Measurements from ENCODE around the gene PLTP.

The PLTP gene

GRCh38 chr20:45927071-45927878 lies 15.3 kb upstream of the PLTP start:
- CTCF ChIA-PET: interaction anchor here (0.5 to 0.6 kb wide), 2 partner anchors 17 to 49 kb away, joined by 3 read pairs; no protein-coding TSS in a partner anchor

DNA sequence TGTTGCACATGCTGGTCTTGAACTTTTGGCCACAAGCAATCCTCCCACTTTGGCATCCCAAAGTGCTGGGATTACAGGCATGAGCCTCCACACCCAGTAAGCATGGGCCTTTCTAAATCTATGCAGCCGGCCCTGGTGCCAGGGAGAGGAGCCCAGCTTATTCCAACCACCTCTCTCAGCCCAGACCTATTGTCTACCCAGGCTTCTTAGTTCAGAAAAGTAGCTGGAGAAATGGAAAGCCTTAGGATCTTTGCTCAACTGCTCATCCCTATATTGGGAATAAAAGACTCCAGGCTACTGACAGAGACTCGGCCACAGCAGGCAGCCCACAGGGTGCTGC lies 14.7 kb upstream of the PLTP start:
- H3K36me3 ChIP-seq (ENCODE audit: control insufficient read depth in 2 of 2, insufficient read depth in 1 of 2, low read length in 2 of 2): no peaks in the 10 kb centered on the region
- no peak overlapping the region for H3K27ac ChIP-seq (ENCODE audit: extremely low read depth, low read depth, low read length)
- POLR2A ChIA-PET: no interaction called here
- TF ChIP-seq ZNF211 (tag by site-specific recombination; IDR thresholded peaks at IDR 0.05; ENCODE audit: low read depth) (no peak), ZNF10 (tag by site-specific recombination; IDR thresholded peaks at IDR 0.05) (no peak), ZNF558 (tag by site-specific recombination; IDR thresholded peaks at IDR 0.05) (no peak), OVOL3 (tag by site-specific recombination; IDR thresholded peaks at IDR 0.05) (no peak), ZNF624 (tag by site-specific recombination; IDR thresholded peaks at IDR 0.05) (no peak), ZNF629 (tag by site-specific recombination; IDR thresholded peaks at IDR 0.05) (no peak), ZFP37 (tag by site-specific recombination; IDR thresholded peaks at IDR 0.05) (no peak), ZNF701 (tag by site-specific recombination; IDR thresholded peaks at IDR 0.05) (no peak)
- TF ChIP-seq, protein P1, sequence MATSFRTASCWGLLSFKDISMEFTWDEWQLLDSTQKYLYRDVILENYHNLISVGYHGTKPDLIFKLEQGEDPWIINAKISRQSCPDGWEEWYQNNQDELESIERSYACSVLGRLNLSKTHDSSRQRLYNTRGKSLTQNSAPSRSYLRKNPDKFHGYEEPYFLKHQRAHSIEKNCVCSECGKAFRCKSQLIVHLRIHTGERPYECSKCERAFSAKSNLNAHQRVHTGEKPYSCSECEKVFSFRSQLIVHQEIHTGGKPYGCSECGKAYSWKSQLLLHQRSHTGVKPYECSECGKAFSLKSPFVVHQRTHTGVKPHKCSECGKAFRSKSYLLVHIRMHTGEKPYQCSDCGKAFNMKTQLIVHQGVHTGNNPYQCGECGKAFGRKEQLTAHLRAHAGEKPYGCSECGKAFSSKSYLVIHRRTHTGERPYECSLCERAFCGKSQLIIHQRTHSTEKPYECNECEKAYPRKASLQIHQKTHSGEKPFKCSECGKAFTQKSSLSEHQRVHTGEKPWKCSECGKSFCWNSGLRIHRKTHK (tag by site-specific recombination; IDR thresholded peaks at IDR 0.05): no peak
- no peaks in the 10 kb centered on the region for H3K4me1 ChIP-seq (ENCODE audit: control insufficient read depth, insufficient read depth, low read length)
- CTCF ChIA-PET: interaction anchor here (0.6 kb wide), 1 partner anchor 49 kb away, joined by 3 read pairs; no protein-coding TSS in a partner anchor
- no peaks in the 10 kb centered on the region for H3K9me3 ChIP-seq (ENCODE audit: control insufficient read depth, insufficient read depth, low read depth, low read length)
- H3K4me3 ChIP-seq (ENCODE audit: low read depth, low read length): no peak overlapping the region

More at GRCh38 chr20:45927071-45927878, 15.3 kb upstream of the PLTP start:
- Histone ChIP-seq H3K9me3 (ENCODE audit: control insufficient read depth, insufficient read depth, low read depth, low read length) (no peaks in the 10 kb centered on the region), H3K4me1 (ENCODE audit: control insufficient read depth, insufficient read depth, low read length) (no peaks in the 10 kb centered on the region), H3K36me3 (ENCODE audit: control insufficient read depth in 2 of 2, insufficient read depth in 1 of 2, low read length in 2 of 2) (no peaks in the 10 kb centered on the region), H3K27ac (ENCODE audit: extremely low read depth, low read depth, low read length) (no peak overlapping the region), H3K4me3 (ENCODE audit: low read depth, low read length) (no peak overlapping the region)
- POLR2A ChIA-PET: interaction anchor here (0.6 to 0.9 kb wide), 2 partner anchors 126 to 554 kb away, joined by 3 to 7 read pairs; no protein-coding TSS in a partner anchor
- TF ChIP-seq, protein P2, sequence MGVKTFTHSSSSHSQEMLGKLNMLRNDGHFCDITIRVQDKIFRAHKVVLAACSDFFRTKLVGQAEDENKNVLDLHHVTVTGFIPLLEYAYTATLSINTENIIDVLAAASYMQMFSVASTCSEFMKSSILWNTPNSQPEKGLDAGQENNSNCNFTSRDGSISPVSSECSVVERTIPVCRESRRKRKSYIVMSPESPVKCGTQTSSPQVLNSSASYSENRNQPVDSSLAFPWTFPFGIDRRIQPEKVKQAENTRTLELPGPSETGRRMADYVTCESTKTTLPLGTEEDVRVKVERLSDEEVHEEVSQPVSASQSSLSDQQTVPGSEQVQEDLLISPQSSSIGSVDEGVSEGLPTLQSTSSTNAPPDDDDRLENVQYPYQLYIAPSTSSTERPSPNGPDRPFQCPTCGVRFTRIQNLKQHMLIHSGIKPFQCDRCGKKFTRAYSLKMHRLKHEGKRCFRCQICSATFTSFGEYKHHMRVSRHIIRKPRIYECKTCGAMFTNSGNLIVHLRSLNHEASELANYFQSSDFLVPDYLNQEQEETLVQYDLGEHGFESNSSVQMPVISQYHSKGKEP (tag by site-specific recombination; IDR thresholded peaks at IDR 0.05): no peak
- TF ChIP-seq ZNF623 (tag by site-specific recombination; IDR thresholded peaks at IDR 0.05) (no peak), ZNF561 (tag by site-specific recombination; IDR thresholded peaks at IDR 0.05; ENCODE audit: borderline replicate concordance) (no peak), ZNF768 (tag by site-specific recombination; IDR thresholded peaks at IDR 0.05) (no peak), ZNF449 (tag by site-specific recombination; IDR thresholded peaks at IDR 0.05) (no peak), ZNF19 (tag by site-specific recombination; IDR thresholded peaks at IDR 0.05; ENCODE audit: low read depth) (no peak), ZNF837 (tag by site-specific recombination; IDR thresholded peaks at IDR 0.05) (no peak), ZNF677 (tag by site-specific recombination; IDR thresholded peaks at IDR 0.05) (no peak), ZNF488 (tag by site-specific recombination; IDR thresholded peaks at IDR 0.05) (no peak), ZNF549 (tag by site-specific recombination; IDR thresholded peaks at IDR 0.05) (no peak)
